ENCODE results near the gene CPXM1.

DNA sequence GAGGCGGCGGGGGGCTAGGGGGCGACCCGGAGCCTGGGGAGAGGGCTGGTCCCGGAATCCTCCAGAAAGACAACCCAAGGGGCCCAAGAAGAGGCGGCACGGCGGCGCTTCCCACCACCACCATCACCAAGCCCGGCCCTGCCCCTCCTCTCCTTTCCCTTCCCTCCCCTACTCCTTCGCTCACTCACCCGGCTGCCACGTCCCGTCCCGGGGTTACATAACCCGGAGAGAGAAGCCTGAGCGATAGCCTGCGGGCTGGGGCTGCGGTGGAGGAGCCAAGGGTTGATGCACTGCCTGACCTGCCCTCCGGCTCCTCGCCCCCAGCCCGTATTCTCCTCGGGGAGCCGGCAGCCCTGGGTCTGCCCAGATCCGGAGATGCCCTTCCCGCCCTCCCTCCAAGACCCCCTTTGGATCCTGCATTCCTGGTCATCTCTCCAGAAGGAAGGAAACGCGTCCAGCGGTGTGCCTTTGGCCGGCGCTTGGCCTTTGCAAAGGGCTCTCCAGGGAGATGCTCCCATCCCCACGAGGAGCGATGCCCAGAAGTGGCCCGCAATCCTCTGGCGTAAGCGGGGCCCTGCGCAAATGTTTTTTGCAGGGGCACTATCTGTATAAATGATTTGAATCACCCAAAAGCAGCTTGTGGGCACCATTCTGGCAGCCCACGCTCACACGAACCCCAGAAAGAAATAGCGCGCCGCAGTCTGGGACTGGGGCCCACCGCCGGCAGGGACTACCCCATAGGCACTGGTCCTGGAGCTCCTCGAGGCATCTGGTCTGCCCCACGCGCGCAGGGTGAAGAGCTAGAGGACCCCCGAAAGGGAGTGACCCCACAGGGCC lies 4.6 kb upstream of the CPXM1 start:
- TF ChIP-seq, protein P1, sequence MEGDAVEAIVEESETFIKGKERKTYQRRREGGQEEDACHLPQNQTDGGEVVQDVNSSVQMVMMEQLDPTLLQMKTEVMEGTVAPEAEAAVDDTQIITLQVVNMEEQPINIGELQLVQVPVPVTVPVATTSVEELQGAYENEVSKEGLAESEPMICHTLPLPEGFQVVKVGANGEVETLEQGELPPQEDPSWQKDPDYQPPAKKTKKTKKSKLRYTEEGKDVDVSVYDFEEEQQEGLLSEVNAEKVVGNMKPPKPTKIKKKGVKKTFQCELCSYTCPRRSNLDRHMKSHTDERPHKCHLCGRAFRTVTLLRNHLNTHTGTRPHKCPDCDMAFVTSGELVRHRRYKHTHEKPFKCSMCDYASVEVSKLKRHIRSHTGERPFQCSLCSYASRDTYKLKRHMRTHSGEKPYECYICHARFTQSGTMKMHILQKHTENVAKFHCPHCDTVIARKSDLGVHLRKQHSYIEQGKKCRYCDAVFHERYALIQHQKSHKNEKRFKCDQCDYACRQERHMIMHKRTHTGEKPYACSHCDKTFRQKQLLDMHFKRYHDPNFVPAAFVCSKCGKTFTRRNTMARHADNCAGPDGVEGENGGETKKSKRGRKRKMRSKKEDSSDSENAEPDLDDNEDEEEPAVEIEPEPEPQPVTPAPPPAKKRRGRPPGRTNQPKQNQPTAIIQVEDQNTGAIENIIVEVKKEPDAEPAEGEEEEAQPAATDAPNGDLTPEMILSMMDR (IDR thresholded peaks at IDR 0.05) = no peak
- no peak for TF ChIP-seq POLR2A (IDR thresholded peaks at IDR 0.05)
